ENCODE data around the gene PCCA. TPM values are rescaled to one million over a fixed set of nuclear protein-coding genes. Genes with fewer than 3 reads are reported as not detected.
A peak's percentile ranks its signal among the peaks of the same experiment; 100 is the strongest.

The PCCA gene
- total RNA-seq, 1 experiment from 2014 or later: 16.1 TPM

DNA sequence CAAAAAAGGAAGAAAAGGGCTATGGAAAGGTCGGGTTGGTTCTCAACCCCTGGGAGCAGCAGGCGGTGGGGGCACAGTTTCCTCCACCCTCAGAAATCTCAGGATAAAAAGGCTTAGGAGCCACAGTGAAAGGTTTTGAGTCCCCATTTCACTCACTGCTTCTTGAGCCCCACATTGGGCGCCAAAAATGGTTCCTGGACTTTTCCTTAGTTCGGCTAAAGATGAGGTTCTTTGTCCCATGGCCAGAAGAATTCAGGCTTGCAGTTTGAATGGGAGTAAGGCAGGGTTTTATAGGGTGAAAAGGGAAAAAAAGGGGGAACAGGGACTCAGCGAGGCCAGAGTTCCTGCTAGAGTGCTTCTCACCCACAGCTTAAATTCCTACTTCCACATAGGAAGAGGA, 320.2 kb downstream of the PCCA start:
- Histone ChIP-seq H3K36me3 (ENCODE audit: low read depth) (no peaks in the 10 kb centered on the region), H4K20me1 (ENCODE audit: insufficient read depth) (no peaks in the 10 kb centered on the region), H3K4me2 (no peak overlapping the region), H3K4me1 (replicated peaks; ENCODE audit: insufficient read depth) (no peaks in the 10 kb centered on the region), H3K27me3 (ENCODE audit: insufficient read depth, low read depth) (no peaks in the 10 kb centered on the region), H3K9me2 (ENCODE audit: insufficient read depth) (no peaks in the 10 kb centered on the region), H3F3A (ENCODE audit: insufficient read depth, low read depth) (no peaks in the 10 kb centered on the region), H2AFZ (no peak overlapping the region), H3K4me3 (no peak overlapping the region), H3K9me3 (ENCODE audit: insufficient read depth, low read depth) (peaks cover 33% of the 10 kb centered on the region), H3K27ac (no peak overlapping the region), H3K79me2 (ENCODE audit: low read depth) (no peaks in the 10 kb centered on the region)
- DNase-seq: no peak
- no TSS peak for BruUV-seq (replicated peaks)
- intact Hi-C loops (cut with micrococcal nuclease; ENCODE audit: unreplicated experiment): no loop called here
- TF ChIP-seq, protein P1, sequence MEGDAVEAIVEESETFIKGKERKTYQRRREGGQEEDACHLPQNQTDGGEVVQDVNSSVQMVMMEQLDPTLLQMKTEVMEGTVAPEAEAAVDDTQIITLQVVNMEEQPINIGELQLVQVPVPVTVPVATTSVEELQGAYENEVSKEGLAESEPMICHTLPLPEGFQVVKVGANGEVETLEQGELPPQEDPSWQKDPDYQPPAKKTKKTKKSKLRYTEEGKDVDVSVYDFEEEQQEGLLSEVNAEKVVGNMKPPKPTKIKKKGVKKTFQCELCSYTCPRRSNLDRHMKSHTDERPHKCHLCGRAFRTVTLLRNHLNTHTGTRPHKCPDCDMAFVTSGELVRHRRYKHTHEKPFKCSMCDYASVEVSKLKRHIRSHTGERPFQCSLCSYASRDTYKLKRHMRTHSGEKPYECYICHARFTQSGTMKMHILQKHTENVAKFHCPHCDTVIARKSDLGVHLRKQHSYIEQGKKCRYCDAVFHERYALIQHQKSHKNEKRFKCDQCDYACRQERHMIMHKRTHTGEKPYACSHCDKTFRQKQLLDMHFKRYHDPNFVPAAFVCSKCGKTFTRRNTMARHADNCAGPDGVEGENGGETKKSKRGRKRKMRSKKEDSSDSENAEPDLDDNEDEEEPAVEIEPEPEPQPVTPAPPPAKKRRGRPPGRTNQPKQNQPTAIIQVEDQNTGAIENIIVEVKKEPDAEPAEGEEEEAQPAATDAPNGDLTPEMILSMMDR (conservative IDR thresholded peaks at IDR 0.05): no peak
- no peak for TF ChIP-seq EZH2 (IDR thresholded peaks at IDR 0.05; ENCODE audit: low read depth)
- ChIA-PET CTCF (no interaction called here), POLR2A (ENCODE audit: unreplicated experiment) (no interaction called here)

DNA sequence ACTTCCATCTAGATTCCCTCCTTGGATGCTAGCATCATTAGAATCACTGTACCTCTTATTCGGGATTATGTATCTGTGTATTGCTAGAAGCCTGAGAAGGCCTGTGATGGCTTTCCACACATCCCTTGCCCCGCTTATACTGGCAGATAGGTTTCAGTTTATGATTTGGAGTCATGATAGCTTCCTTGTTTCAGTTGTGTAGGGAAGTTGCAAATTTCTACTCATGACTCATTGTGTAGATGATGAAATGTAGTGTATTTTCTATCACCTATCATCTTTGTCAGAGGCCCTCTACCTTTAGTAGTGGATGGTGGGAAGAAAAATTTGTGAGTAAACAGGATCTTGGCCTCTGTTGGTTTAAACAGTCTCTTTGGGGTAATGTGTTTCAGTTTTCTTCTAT, 334.5 kb downstream of the PCCA start:
- peaks cover 14% of the 10 kb centered on the region for H3K4me1 ChIP-seq (replicated peaks; ENCODE audit: insufficient read depth)
- CTCF ChIA-PET: no interaction called here
- H4K20me1 ChIP-seq (ENCODE audit: insufficient read depth): no peaks in the 10 kb centered on the region
- no peak overlapping the region for H3K4me3 ChIP-seq
- no peaks in the 10 kb centered on the region for H3K79me2 ChIP-seq (ENCODE audit: low read depth)
- no peaks in the 10 kb centered on the region for H3K9me2 ChIP-seq (ENCODE audit: insufficient read depth)
- TF ChIP-seq, protein P1 (conservative IDR thresholded peaks at IDR 0.05): no peak
- no peak for TF ChIP-seq EZH2 (IDR thresholded peaks at IDR 0.05; ENCODE audit: low read depth)
- peak in 1 of 2 experiments; percentile 71 for DNase-seq
- peak overlapping the region; percentile 53 for H3K4me2 ChIP-seq
- H3K27ac ChIP-seq: peak overlapping the region; percentile 82
- 0 out of 2 replicates have a peak overlapping the region, but pooled peaks have one; percentile 37 for H2AFZ ChIP-seq
- POLR2A ChIA-PET (ENCODE audit: unreplicated experiment): interaction anchor here (0.7 kb wide), 1 partner anchor 562 kb away, joined by 5 read pairs; no protein-coding TSS in a partner anchor
- no TSS peak for BruUV-seq (replicated peaks)
- H3K36me3 ChIP-seq (ENCODE audit: low read depth): no peaks in the 10 kb centered on the region
- peaks cover 5% of the 10 kb centered on the region; the same call in 1 of the 2 replicates for H3F3A ChIP-seq (ENCODE audit: insufficient read depth, low read depth)
- no peaks in the 10 kb centered on the region for H3K27me3 ChIP-seq (ENCODE audit: insufficient read depth, low read depth)
- intact Hi-C loops (cut with micrococcal nuclease; ENCODE audit: unreplicated experiment): no loop called here
- no peaks in the 10 kb centered on the region for H3K9me3 ChIP-seq (ENCODE audit: insufficient read depth, low read depth)

- H3K27me3 ChIP-seq (ENCODE audit: insufficient read depth, low read depth): no peaks in the 10 kb centered on the region
- H3K4me3 ChIP-seq: no peak overlapping the region
- no peak overlapping the region for H2AFZ ChIP-seq
- no peak overlapping the region for H3K4me2 ChIP-seq
- DNase-seq: no peak
- CTCF ChIA-PET: no interaction called here
- H3K36me3 ChIP-seq (ENCODE audit: low read depth): no peaks in the 10 kb centered on the region
- no peak for TF ChIP-seq EZH2 (IDR thresholded peaks at IDR 0.05; ENCODE audit: low read depth)
- TF ChIP-seq, protein P1 (conservative IDR thresholded peaks at IDR 0.05): no peak
- POLR2A ChIA-PET (ENCODE audit: unreplicated experiment): no interaction called here
- H3K27ac ChIP-seq: no peak overlapping the region
- H3K4me1 ChIP-seq (replicated peaks; ENCODE audit: insufficient read depth): peaks cover 14% of the 10 kb centered on the region
- H3K79me2 ChIP-seq (ENCODE audit: low read depth): no peaks in the 10 kb centered on the region
- H3K9me2 ChIP-seq (ENCODE audit: insufficient read depth): no peaks in the 10 kb centered on the region
- intact Hi-C loops (cut with micrococcal nuclease; ENCODE audit: unreplicated experiment): no loop called here
- H3K9me3 ChIP-seq (ENCODE audit: insufficient read depth, low read depth): no peaks in the 10 kb centered on the region
- no TSS peak for BruUV-seq (replicated peaks)
- H4K20me1 ChIP-seq (ENCODE audit: insufficient read depth): no peaks in the 10 kb centered on the region
- H3F3A ChIP-seq (ENCODE audit: insufficient read depth, low read depth): peaks cover 6% of the 10 kb centered on the region; the same call in 1 of the 2 replicates
Measured at GRCh38 chr13:100428986-100429385, 340.1 kb downstream of the PCCA start.

Measured in PC-9 (cell line).